ENCODE data around the gene LHX5.

The LHX5 gene

GRCh38 chr12:113479216-113479589 lies 7.5 kb upstream of the LHX5 start:
- no peaks in the 10 kb centered on the region for H3K9me3 ChIP-seq (ENCODE audit: control insufficient read depth, low read length)
- no peak overlapping the region for H3K27ac ChIP-seq (ENCODE audit: insufficient read depth, low read length, poor library complexity, severe bottlenecking)
- H3K36me3 ChIP-seq (ENCODE audit: control insufficient read depth, insufficient read depth, low read length): no peaks in the 10 kb centered on the region
- no peaks in the 10 kb centered on the region for H3K4me1 ChIP-seq (ENCODE audit: control insufficient read depth, insufficient read depth, low read length, poor library complexity, severe bottlenecking)
- H3K27me3 ChIP-seq (replicated peaks; ENCODE audit: control insufficient read depth, insufficient read depth, low read length, poor library complexity, severe bottlenecking): peaks cover 62% of the 10 kb centered on the region
- no peak for DNase-seq
- H3K4me3 ChIP-seq (ENCODE audit: insufficient read depth, low read depth, low read length, poor library complexity, severe bottlenecking): no peak overlapping the region

- H3K27ac ChIP-seq (ENCODE audit: insufficient read depth, low read length, poor library complexity, severe bottlenecking): no peak overlapping the region
- peaks cover 68% of the 10 kb centered on the region for H3K27me3 ChIP-seq (replicated peaks; ENCODE audit: control insufficient read depth, insufficient read depth, low read length, poor library complexity, severe bottlenecking)
- H3K4me1 ChIP-seq (ENCODE audit: control insufficient read depth, insufficient read depth, low read length, poor library complexity, severe bottlenecking): no peaks in the 10 kb centered on the region
- H3K4me3 ChIP-seq (ENCODE audit: insufficient read depth, low read depth, low read length, poor library complexity, severe bottlenecking): no peak overlapping the region
- DNase-seq: no peak
- no peaks in the 10 kb centered on the region for H3K9me3 ChIP-seq (ENCODE audit: control insufficient read depth, low read length)
- no peaks in the 10 kb centered on the region for H3K36me3 ChIP-seq (ENCODE audit: control insufficient read depth, insufficient read depth, low read length)
Observed at GRCh38 chr12:113478351-113479011, 6.8 kb upstream of the LHX5 start.

GRCh38 chr12:113477842-113478215 lies 6.2 kb upstream of the LHX5 start:
- no peak overlapping the region for H3K27ac ChIP-seq (ENCODE audit: insufficient read depth, low read length, poor library complexity, severe bottlenecking)
- H3K27me3 ChIP-seq (replicated peaks; ENCODE audit: control insufficient read depth, insufficient read depth, low read length, poor library complexity, severe bottlenecking): peaks cover 73% of the 10 kb centered on the region
- H3K4me1 ChIP-seq (ENCODE audit: control insufficient read depth, insufficient read depth, low read length, poor library complexity, severe bottlenecking): no peaks in the 10 kb centered on the region
- H3K36me3 ChIP-seq (ENCODE audit: control insufficient read depth, insufficient read depth, low read length): no peaks in the 10 kb centered on the region
- H3K9me3 ChIP-seq (ENCODE audit: control insufficient read depth, low read length): no peaks in the 10 kb centered on the region
- no peak for DNase-seq
- no peak overlapping the region for H3K4me3 ChIP-seq (ENCODE audit: insufficient read depth, low read depth, low read length, poor library complexity, severe bottlenecking)

- no peaks in the 10 kb centered on the region for H3K36me3 ChIP-seq (ENCODE audit: control insufficient read depth, insufficient read depth, low read length)
Observed at GRCh38 chr12:113477171-113477841, 5.6 kb upstream of the LHX5 start.

GRCh38 chr12:113476176-113476986 lies 4.7 kb upstream of the LHX5 start:
- Histone ChIP-seq H3K27ac (ENCODE audit: insufficient read depth, low read length, poor library complexity, severe bottlenecking) (no peak overlapping the region), H3K9me3 (ENCODE audit: control insufficient read depth, low read length) (no peaks in the 10 kb centered on the region), H3K27me3 (replicated peaks; ENCODE audit: control insufficient read depth, insufficient read depth, low read length, poor library complexity, severe bottlenecking) (peaks cover 76% of the 10 kb centered on the region), H3K4me1 (ENCODE audit: control insufficient read depth, insufficient read depth, low read length, poor library complexity, severe bottlenecking) (no peaks in the 10 kb centered on the region), H3K4me3 (ENCODE audit: insufficient read depth, low read depth, low read length, poor library complexity, severe bottlenecking) (no peak overlapping the region), H3K36me3 (ENCODE audit: control insufficient read depth, insufficient read depth, low read length) (no peaks in the 10 kb centered on the region)
- DNase-seq: no peak

More at GRCh38 chr12:113477171-113477841, 5.6 kb upstream of the LHX5 start:
- Histone ChIP-seq H3K9me3 (ENCODE audit: control insufficient read depth, low read length) (no peaks in the 10 kb centered on the region), H3K4me1 (ENCODE audit: control insufficient read depth, insufficient read depth, low read length, poor library complexity, severe bottlenecking) (no peaks in the 10 kb centered on the region), H3K4me3 (ENCODE audit: insufficient read depth, low read depth, low read length, poor library complexity, severe bottlenecking) (no peak overlapping the region), H3K27me3 (replicated peaks; ENCODE audit: control insufficient read depth, insufficient read depth, low read length, poor library complexity, severe bottlenecking) (peaks cover 75% of the 10 kb centered on the region), H3K27ac (ENCODE audit: insufficient read depth, low read length, poor library complexity, severe bottlenecking) (no peak overlapping the region)
- DNase-seq: no peak

- Histone ChIP-seq H3K9me3 (ENCODE audit: control insufficient read depth, low read length) (no peaks in the 10 kb centered on the region), H3K36me3 (ENCODE audit: control insufficient read depth, insufficient read depth, low read length) (no peaks in the 10 kb centered on the region), H3K27me3 (replicated peaks; ENCODE audit: control insufficient read depth, insufficient read depth, low read length, poor library complexity, severe bottlenecking) (peaks cover 71% of the 10 kb centered on the region), H3K27ac (ENCODE audit: insufficient read depth, low read length, poor library complexity, severe bottlenecking) (no peak overlapping the region), H3K4me1 (ENCODE audit: control insufficient read depth, insufficient read depth, low read length, poor library complexity, severe bottlenecking) (no peaks in the 10 kb centered on the region), H3K4me3 (ENCODE audit: insufficient read depth, low read depth, low read length, poor library complexity, severe bottlenecking) (no peak overlapping the region)
- no peak for DNase-seq
Observed at GRCh38 chr12:113475451-113476175, 3.9 kb upstream of the LHX5 start.

GRCh38 chr12:113474635-113475436 lies 3.2 kb upstream of the LHX5 start:
- Histone ChIP-seq H3K27ac (ENCODE audit: insufficient read depth, low read length, poor library complexity, severe bottlenecking) (no peak overlapping the region), H3K9me3 (ENCODE audit: control insufficient read depth, low read length) (no peaks in the 10 kb centered on the region), H3K36me3 (ENCODE audit: control insufficient read depth, insufficient read depth, low read length) (no peaks in the 10 kb centered on the region), H3K4me1 (ENCODE audit: control insufficient read depth, insufficient read depth, low read length, poor library complexity, severe bottlenecking) (no peaks in the 10 kb centered on the region), H3K27me3 (replicated peaks; ENCODE audit: control insufficient read depth, insufficient read depth, low read length, poor library complexity, severe bottlenecking) (peaks cover 70% of the 10 kb centered on the region), H3K4me3 (ENCODE audit: insufficient read depth, low read depth, low read length, poor library complexity, severe bottlenecking) (no peak overlapping the region)
- no peak for DNase-seq

GRCh38 chr12:113473942-113474341 lies 2.3 kb upstream of the LHX5 start:
- H3K27ac ChIP-seq (ENCODE audit: insufficient read depth, low read length, poor library complexity, severe bottlenecking): no peak overlapping the region
- no peaks in the 10 kb centered on the region for H3K9me3 ChIP-seq (ENCODE audit: control insufficient read depth, low read length)
- peaks cover 69% of the 10 kb centered on the region for H3K27me3 ChIP-seq (replicated peaks; ENCODE audit: control insufficient read depth, insufficient read depth, low read length, poor library complexity, severe bottlenecking)

GRCh38 chr12:113473400-113473799 lies 1.7 kb upstream of the LHX5 start:
- H3K4me3 ChIP-seq (ENCODE audit: insufficient read depth, low read depth, low read length, poor library complexity, severe bottlenecking): no peak overlapping the region
- no peak overlapping the region for H3K27ac ChIP-seq (ENCODE audit: insufficient read depth, low read length, poor library complexity, severe bottlenecking)
- H3K4me1 ChIP-seq (ENCODE audit: control insufficient read depth, insufficient read depth, low read length, poor library complexity, severe bottlenecking): no peaks in the 10 kb centered on the region
- DNase-seq: no peak
- peaks cover 69% of the 10 kb centered on the region for H3K27me3 ChIP-seq (replicated peaks; ENCODE audit: control insufficient read depth, insufficient read depth, low read length, poor library complexity, severe bottlenecking)
- H3K36me3 ChIP-seq (ENCODE audit: control insufficient read depth, insufficient read depth, low read length): no peaks in the 10 kb centered on the region
- H3K9me3 ChIP-seq (ENCODE audit: control insufficient read depth, low read length): no peaks in the 10 kb centered on the region

More at GRCh38 chr12:113473942-113474341, 2.3 kb upstream of the LHX5 start:
- no peak overlapping the region for H3K4me3 ChIP-seq (ENCODE audit: insufficient read depth, low read depth, low read length, poor library complexity, severe bottlenecking)
- H3K4me1 ChIP-seq (ENCODE audit: control insufficient read depth, insufficient read depth, low read length, poor library complexity, severe bottlenecking): no peaks in the 10 kb centered on the region
- DNase-seq: no peak
- no peaks in the 10 kb centered on the region for H3K36me3 ChIP-seq (ENCODE audit: control insufficient read depth, insufficient read depth, low read length)
